CD4-positive, alpha-beta T cell treated with Interleukin-21 for 1 hour (primary cell): ENCODE data around the gene FBXO39.
A peak's percentile ranks its signal among the peaks of the same experiment; 100 is the strongest.
"Not testable (repeated sequence)": the region's sequence is repeated elsewhere in the genome, so short reads cannot be mapped to it uniquely, and the experiment has no call there.

Source experiments
- DNase-seq: peaks from one replicate; pipeline ENCODE4 v3.0.0-alpha.2; 2020

FBXO39 gene

GRCh38 chr17:6775871-6776405 lies at the start of gene FBXO39:
TSS of gene FBXO39 (plus strand) at chr17:6776215. CDS start at chr17:6779869, 3,654 bp downstream.
- DNase-seq, result no peak

GRCh38 chr17:6729531-6729930 lies 46.5 kb upstream of the FBXO39 start:
- DNase-seq, result no peak

- DNase-seq, result not testable (repeated sequence)
These were observed 29.4 kb upstream of the FBXO39 start for GRCh38 chr17:6746665-6747064.

GRCh38 chr17:6748617-6749016 lies 27.4 kb upstream of the FBXO39 start:
- DNase-seq, result no peak

GRCh38 chr17:6749519-6749918 lies 26.5 kb upstream of the FBXO39 start:
- DNase-seq, result peak; percentile 15

GRCh38 chr17:6752068-6752909 lies 23.7 kb upstream of the FBXO39 start:
- peak; percentile 1 for DNase-seq

GRCh38 chr17:6753006-6753445 lies 23.0 kb upstream of the FBXO39 start:
- peak; percentile 73 for DNase-seq

- peak; percentile 2 for DNase-seq
These were observed 22.5 kb upstream of the FBXO39 start for GRCh38 chr17:6753546-6753945.

GRCh38 chr17:6755281-6755680 lies 20.7 kb upstream of the FBXO39 start:
- DNase-seq, result no peak

- DNase-seq, result peak; percentile 68
These were observed 20.3 kb upstream of the FBXO39 start, which contains the start of gene XAF1 for GRCh38 chr17:6755731-6756184. TSS of gene XAF1 (plus strand) at chr17:6756046. CDS start at chr17:6756079, 33 bp downstream.

- no peak for DNase-seq
These were observed 19.5 kb upstream of the FBXO39 start for GRCh38 chr17:6756425-6757031.

- no peak for DNase-seq
These were observed 18.3 kb upstream of the FBXO39 start for GRCh38 chr17:6757747-6758146.

GRCh38 chr17:6761779-6762178 lies 14.2 kb upstream of the FBXO39 start:
- no peak for DNase-seq

- DNase-seq, result no peak
These were observed 7.6 kb upstream of the FBXO39 start for GRCh38 chr17:6768447-6768846.

- no peak for DNase-seq
These were observed 4.0 kb upstream of the FBXO39 start for GRCh38 chr17:6772016-6772415.

- DNase-seq, result not testable (repeated sequence)
These were observed 1.1 kb upstream of the FBXO39 start for GRCh38 chr17:6774906-6775305.

GRCh38 chr17:6779411-6779810 lies 3.4 kb downstream of the FBXO39 start:
- DNase-seq, result no peak

- no peak for DNase-seq
These were observed 4.0 kb downstream of the FBXO39 start for GRCh38 chr17:6780001-6780400.

GRCh38 chr17:6780886-6781285 lies 4.9 kb downstream of the FBXO39 start:
- no peak for DNase-seq

GRCh38 chr17:6782244-6782643 lies 6.2 kb downstream of the FBXO39 start:
- no peak for DNase-seq

- no peak for DNase-seq
These were observed 10.6 kb downstream of the FBXO39 start for GRCh38 chr17:6786618-6787017.

GRCh38 chr17:6787081-6787693 lies 11.2 kb downstream of the FBXO39 start:
- DNase-seq, result no peak

- no peak for DNase-seq
These were observed 13.1 kb downstream of the FBXO39 start for GRCh38 chr17:6789146-6789545.
